Transverse colon (tissue), 4 donors: ENCODE measurements around the gene SSTR5. TPM values are rescaled to one million over a fixed set of nuclear protein-coding genes. Genes with fewer than 3 reads are reported as not detected.

Experiments used
- DNase-seq: peaks from one replicate; pipeline ENCODE4 v3.0.0-alpha.2; 2019
- H3K27ac ChIP-seq, 4 donors: fragments of 200-600 bp; sonication (generic); 2 replicates each; pipeline ENCODE4 v1.5.1; 2016 to 2018; ENCODE audit warnings: inconsistent platforms in 4 of 4
- H3K27me3 ChIP-seq: fragments of 200-600 bp; sonication (generic); 2 replicates; pipeline ENCODE4 v1.5.1; 2017; ENCODE audit warnings: inconsistent platforms
- H3K36me3 ChIP-seq, 4 donors: fragments of 200-600 bp; sonication (generic); 2 replicates each; pipeline ENCODE4 v1.5.1; 2017 to 2019; ENCODE audit warnings: inconsistent platforms in 4 of 4
- H3K4me1 ChIP-seq, 4 donors: fragments of 200-600 bp; sonication (generic); 2 replicates each; pipeline ENCODE4 v1.5.1; 2017 to 2020; ENCODE audit warnings: inconsistent platforms in 4 of 4
- H3K4me3 ChIP-seq, 4 donors: fragments of 200-600 bp; sonication (generic); 1 replicate in 1 of 4; 2 replicates in 3 of 4; pipeline versions ENCODE4 v1.5.1 to v1.6.1; 2017 to 2019; ENCODE audit warnings: inconsistent platforms in 4 of 4
- H3K9me3 ChIP-seq, 2 donors: fragments of 200-600 bp; sonication (generic); 2 replicates each; pipeline ENCODE4 v1.5.1; 2017 to 2019; ENCODE audit warnings: inconsistent platforms in 2 of 2
- EP300 ChIP-seq: sonication (generic); formaldehyde crosslinking; IDR thresholded peaks from one replicate; pipeline ENCODE4 v1.6.1; 2017; ENCODE audit warnings: antibody characterized with exemption, low read depth
- POLR2A ChIP-seq: fragments of 450-650 bp; IDR thresholded peaks from one replicate; pipeline ENCODE4 v1.6.1; 2016; ENCODE audit warnings: antibody characterized with exemption, mild to moderate bottlenecking, moderate library complexity
- POLR2AphosphoS5 ChIP-seq, 3 donors: sonication (generic); formaldehyde crosslinking; IDR thresholded peaks; one replicate each; pipeline ENCODE4 v1.6.1; 2016; ENCODE audit warnings: antibody characterized with exemption in 3 of 3
- WGBS, 2 donors: methylation state at CpG; one replicate each; pipeline ENCODE4 v1.1.5; 2018; ENCODE audit warnings: low coverage in 1 of 2; 5-methylcytosine and 5-hydroxymethylcytosine counted together
- in situ Hi-C, 4 donors: fragments of 200-750 bp; cut with MboI; loops; one replicate each; pipeline versions ENCODE4 v1.15.0 to v1.15.1; 2017; ENCODE audit warnings: low sequenced_read_pairs in 3 of 4, low pct_ligation_motif_present in 1 of 4, low pct_unique_long_range_greater_than_20kb in 1 of 4
- intact Hi-C: fragments of 100-400 bp; cut with DNase I; formaldehyde crosslinking; loops from one replicate; pipeline ENCODE4 v1.15.1; 2023; ENCODE audit warnings: low total_unique reads
- total RNA-seq, 4 donors: library from RNA; depleted of rRNA; stranded (reverse); fragments of >200 nt; gene quantifications; one replicate each; pipeline ENCODE4 v1.1.0, GENCODE V29; 2016
- TF ChIP-seq, protein P1 (sequence below), 5 experiments: fragments of 200-600 bp in 3 of 5; fragments of 450-650 bp in 2 of 5; sonication (generic) in 3 of 5; IDR thresholded peaks; 1 replicate in 2 of 5; 2 replicates in 3 of 5; pipeline ENCODE4 v1.5.1; 2016 to 2017; ENCODE audit warnings: antibody characterized with exemption in 5 of 5, inconsistent platforms in 3 of 5, mild to moderate bottlenecking in 2 of 5, moderate library complexity in 1 of 5

Gene SSTR5
- total RNA-seq, 4 donors from 2014 or later, result not detected

GRCh38 chr16:1044460-1045309 is 27.9 kb upstream of the SSTR5 start:
- DNase-seq, result no peak
- H3K4me1 ChIP-seq, result peaks cover 0 to 3% (median 0%) of the 10 kb centered on the region in 4 donors
- intact Hi-C loops (no loop called here), in situ Hi-C loops (no loop called here)
- H3K9me3 ChIP-seq, result no peaks in the 10 kb centered on the region
- no peaks in the 10 kb centered on the region for H3K36me3 ChIP-seq
- H3K27me3 ChIP-seq, result peaks cover 60% of the 10 kb centered on the region
- 65% methylated on average over 25 of the region's 43 CpGs; no CpG with 5 or more reads in 1 of the 2 donors for WGBS, 2 donors
- H3K4me3 ChIP-seq, result no peak overlapping the region
- no peak overlapping the region for H3K27ac ChIP-seq
- no peak for TF ChIP-seq POLR2A
- no peak for TF ChIP-seq POLR2AphosphoS5 (IDR thresholded peaks at IDR 0.05)
- TF ChIP-seq EP300, result no peak
- TF ChIP-seq, protein P1, sequence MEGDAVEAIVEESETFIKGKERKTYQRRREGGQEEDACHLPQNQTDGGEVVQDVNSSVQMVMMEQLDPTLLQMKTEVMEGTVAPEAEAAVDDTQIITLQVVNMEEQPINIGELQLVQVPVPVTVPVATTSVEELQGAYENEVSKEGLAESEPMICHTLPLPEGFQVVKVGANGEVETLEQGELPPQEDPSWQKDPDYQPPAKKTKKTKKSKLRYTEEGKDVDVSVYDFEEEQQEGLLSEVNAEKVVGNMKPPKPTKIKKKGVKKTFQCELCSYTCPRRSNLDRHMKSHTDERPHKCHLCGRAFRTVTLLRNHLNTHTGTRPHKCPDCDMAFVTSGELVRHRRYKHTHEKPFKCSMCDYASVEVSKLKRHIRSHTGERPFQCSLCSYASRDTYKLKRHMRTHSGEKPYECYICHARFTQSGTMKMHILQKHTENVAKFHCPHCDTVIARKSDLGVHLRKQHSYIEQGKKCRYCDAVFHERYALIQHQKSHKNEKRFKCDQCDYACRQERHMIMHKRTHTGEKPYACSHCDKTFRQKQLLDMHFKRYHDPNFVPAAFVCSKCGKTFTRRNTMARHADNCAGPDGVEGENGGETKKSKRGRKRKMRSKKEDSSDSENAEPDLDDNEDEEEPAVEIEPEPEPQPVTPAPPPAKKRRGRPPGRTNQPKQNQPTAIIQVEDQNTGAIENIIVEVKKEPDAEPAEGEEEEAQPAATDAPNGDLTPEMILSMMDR (IDR thresholded peaks at IDR 0.05), result no peak

DNA sequence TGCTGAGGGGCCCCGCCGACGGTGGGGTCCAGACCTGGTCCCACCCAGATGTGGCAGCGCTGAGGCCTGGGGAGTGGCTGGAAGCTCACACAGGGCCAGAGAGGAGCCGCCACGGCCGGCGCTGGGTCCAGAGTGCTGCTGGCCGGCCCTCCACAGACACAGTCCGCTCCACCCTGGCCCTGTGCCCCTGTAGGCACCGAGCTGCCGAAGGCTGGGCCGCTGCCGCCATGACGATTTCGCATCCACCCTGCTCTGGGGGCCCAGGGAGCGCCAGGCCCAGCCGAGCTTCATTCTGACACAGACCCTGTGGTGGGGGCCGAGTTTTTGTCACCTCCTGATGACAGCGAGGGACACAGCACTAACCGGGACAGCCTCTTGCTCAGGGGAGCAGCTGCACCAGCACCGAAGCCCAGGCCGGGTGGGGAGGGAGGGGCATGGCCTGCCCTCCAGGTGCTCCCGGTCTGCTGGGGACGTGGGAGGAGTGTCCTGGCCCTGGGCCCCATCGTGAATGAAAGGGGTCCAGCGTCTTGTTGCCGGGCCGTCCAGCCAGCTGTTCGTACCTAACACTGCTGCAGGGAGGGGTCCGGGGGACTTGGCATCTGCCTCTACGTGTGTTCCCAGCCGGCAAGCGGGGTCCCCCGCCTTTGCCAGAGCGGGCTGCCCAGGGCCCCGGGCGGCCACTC is 27.1 kb upstream of the SSTR5 start:
- no peak for DNase-seq
- Histone ChIP-seq H3K9me3 (no peaks in the 10 kb centered on the region), H3K4me3 (no peak overlapping the region), H3K4me1 (peaks cover 0 to 3% (median 0%) of the 10 kb centered on the region in 4 donors), H3K27me3 (peaks cover 65% of the 10 kb centered on the region), H3K36me3 (no peaks in the 10 kb centered on the region), H3K27ac (no peak overlapping the region)
- in situ Hi-C loops, result no loop called here
- WGBS, 2 donors, result 19 to 53% methylated on average over 4 to 35 of the region's 38 CpGs
- intact Hi-C loops, result no loop called here
- TF ChIP-seq POLR2A, result no peak
- no peak for TF ChIP-seq EP300
- TF ChIP-seq, protein P1 (IDR thresholded peaks at IDR 0.05), result no peak
- TF ChIP-seq POLR2AphosphoS5 (IDR thresholded peaks at IDR 0.05), result no peak

DNA sequence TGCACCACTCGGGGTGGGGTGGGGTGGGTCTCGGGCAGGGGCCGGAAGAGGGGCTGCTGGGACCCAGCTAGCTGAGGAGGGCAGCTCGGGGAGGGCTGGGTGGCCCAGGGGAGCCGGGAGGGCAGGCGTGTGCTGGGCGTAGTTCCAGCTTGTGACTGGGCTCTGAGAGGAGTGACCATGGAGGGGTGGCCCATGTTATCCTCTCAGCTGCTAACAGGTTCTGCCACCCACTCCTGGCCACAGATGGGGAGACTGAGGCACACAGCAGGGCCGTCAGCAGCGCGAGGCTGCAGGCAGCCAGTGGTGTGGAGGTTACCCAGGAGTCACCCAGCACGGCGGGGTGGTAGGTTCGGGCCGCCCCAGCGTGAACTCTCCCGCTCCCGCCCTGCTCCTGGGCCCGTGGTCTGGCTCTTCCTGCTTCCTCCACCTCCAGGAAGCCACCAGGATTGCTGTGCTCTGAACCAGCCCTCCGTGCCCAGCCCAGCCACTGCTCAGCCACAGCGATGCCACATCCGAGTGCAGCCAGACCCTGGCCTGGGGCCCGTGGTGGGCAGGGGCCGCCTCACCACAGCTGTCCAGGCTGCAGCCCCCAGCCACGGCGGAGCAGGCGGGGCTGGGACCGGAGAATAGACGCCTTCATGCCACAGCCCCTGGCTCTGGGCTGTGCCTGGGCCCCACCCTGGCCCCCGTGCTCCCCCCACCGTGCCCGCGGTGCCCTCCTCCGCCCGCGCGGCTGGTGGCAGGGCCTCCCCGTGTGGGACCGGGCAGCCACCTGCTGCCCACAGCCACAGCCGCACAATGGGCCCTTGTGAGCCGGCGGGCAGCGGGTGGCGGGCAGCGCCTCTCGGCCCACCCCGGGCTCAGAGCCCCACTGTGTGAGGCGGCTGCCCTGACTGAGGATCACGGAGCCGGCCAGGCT is 26.3 kb upstream of the SSTR5 start:
- TF ChIP-seq POLR2A (no peak), POLR2AphosphoS5 (IDR thresholded peaks at IDR 0.05) (no peak), EP300 (no peak)
- TF ChIP-seq, protein P1 (IDR thresholded peaks at IDR 0.05), result no peak
- peaks cover 65% of the 10 kb centered on the region for H3K27me3 ChIP-seq
- 75% methylated on average over 45 of the region's 49 CpGs; no CpG with 5 or more reads in 1 of the 2 donors for WGBS, 2 donors
- no peaks in the 10 kb centered on the region for H3K9me3 ChIP-seq
- DNase-seq, result no peak
- in situ Hi-C loops (no loop called here), intact Hi-C loops (no loop called here)
- peaks cover 0 to 3% (median 0%) of the 10 kb centered on the region in 4 donors for H3K4me1 ChIP-seq
- H3K27ac ChIP-seq, result no peak overlapping the region
- no peak overlapping the region for H3K4me3 ChIP-seq
- H3K36me3 ChIP-seq, result no peaks in the 10 kb centered on the region
